NCI-H524 treated with DMSO at 0.1 percent for 48 hours (cell line): ENCODE measurements around the gene C2CD5.

ENCODE experiments used
- DNase-seq: peaks from one replicate; lab custom pipeline; 2025; lab: John Stamatoyannopoulos, UW

C2CD5 gene

GRCh38 chr12:22415342-22416309, 128.7 kb downstream of the C2CD5 start:
- DNase-seq, result no peak

GRCh38 chr12:22414742-22415141, 129.6 kb downstream of the C2CD5 start:
- DNase-seq, result no peak

- DNase-seq, result no peak
Observed at GRCh38 chr12:22413592-22413991, 130.8 kb downstream of the C2CD5 start.

- no peak for DNase-seq
Observed at GRCh38 chr12:22412581-22412980, 131.8 kb downstream of the C2CD5 start.

- no peak for DNase-seq
Observed at GRCh38 chr12:22410486-22410885, 133.9 kb downstream of the C2CD5 start.

GRCh38 chr12:22409377-22410164, 134.8 kb downstream of the C2CD5 start:
- DNase-seq, result no peak

GRCh38 chr12:22408610-22409376, 135.5 kb downstream of the C2CD5 start:
- DNase-seq, result no peak

- DNase-seq, result no peak
Observed at GRCh38 chr12:22407397-22407796, 136.9 kb downstream of the C2CD5 start.

- no peak for DNase-seq
Observed at GRCh38 chr12:22406627-22407026, 137.7 kb downstream of the C2CD5 start.

GRCh38 chr12:22399464-22400180, 144.7 kb downstream of the C2CD5 start:
- no peak for DNase-seq
